GM19351 (cell line): Measurements from ENCODE around the gene KRTAP9-9.
"Not testable (repeated sequence)": the region's sequence is repeated elsewhere in the genome, so short reads cannot be mapped to it uniquely, and the experiment has no call there.

Experiments used
- ATAC-seq: cut with Tn5 transposase; IDR thresholded peaks from one replicate; pipeline ENCODE4 v1.9.1; 2021; ENCODE audit warnings: mild to moderate bottlenecking, moderate library complexity; ENCODE audit not compliant: unreplicated experiment

KRTAP9-9 gene

DNA sequence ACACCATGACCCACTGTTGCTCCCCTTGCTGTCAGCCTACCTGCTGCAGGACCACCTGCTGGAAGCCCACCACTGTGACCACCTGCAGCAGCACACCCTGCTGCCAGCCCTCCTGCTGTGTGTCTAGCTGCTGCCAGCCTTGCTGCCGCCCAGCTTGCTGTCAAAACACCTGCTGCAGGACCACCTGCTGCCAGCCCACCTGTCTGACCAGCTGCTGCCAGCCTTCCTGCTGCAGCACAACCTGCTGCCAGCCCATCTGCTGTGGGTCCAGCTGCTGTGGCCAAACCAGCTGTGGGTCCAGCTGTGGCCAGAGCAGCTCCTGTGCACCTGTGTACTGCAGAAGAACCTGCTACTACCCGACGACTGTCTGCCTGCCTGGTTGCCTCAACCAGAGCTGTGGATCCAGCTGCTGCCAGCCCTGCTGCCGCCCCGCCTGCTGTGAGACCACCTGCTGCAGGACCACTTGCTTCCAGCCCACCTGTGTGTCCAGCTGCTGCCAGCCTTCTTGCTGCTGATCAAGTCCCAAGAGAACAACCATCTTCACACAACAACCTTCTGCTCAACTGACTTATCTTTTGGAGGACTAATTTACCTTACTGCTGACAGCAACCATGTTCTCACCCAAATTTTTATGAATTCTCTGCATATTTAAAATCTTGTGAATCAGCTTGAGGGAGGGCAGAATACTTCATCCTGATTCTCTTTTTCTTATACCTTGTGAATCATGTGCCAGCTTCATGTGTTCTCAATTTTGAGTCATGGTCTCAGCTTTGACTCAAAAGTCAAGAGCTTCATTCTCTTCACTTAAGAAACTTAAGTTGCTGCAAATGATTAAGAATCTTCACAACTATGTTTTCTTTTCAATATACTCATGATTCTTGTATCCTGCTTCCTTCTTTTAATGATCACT is at the start of gene KRTAP9-9:
TSS of gene KRTAP9-9 (plus strand) at position 4 of the 910 bp plus-strand sequence.
- not testable (repeated sequence) for ATAC-seq

- ATAC-seq: no peak
Observed at GRCh38 chr17:41211845-41212466, 43.2 kb upstream of the KRTAP9-9 start.

DNA sequence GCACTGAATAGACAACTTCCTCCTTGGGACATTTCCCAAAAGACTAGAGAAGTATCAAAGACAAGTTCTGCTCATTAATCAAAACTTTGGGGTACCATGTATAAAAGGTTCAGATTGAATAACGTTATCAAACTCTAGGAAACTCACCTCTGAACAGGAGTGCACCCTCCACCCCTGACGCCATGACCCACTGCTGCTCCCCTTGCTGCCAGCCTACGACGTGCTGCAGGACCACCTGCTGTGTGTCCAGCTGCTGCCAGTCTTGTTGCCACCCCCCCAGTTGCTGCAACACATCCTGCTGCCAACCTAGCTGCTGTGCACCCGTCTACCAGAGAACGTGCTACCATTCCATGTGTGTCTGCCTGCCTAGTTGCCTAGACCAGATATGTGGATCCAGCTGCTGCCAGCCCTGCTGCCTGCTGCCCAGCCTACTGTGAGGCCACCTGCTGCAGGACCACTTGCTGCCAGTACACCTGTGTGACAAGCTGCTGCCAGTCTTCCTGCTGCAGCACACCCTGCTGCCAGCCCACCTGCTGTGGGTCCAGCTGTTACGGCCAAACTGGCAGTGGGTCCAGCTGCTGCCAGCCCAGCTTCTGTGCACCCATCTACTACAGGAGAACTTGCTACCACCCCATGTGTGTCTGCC is 42.5 kb upstream of the KRTAP9-9 start:
- ATAC-seq: no peak

DNA sequence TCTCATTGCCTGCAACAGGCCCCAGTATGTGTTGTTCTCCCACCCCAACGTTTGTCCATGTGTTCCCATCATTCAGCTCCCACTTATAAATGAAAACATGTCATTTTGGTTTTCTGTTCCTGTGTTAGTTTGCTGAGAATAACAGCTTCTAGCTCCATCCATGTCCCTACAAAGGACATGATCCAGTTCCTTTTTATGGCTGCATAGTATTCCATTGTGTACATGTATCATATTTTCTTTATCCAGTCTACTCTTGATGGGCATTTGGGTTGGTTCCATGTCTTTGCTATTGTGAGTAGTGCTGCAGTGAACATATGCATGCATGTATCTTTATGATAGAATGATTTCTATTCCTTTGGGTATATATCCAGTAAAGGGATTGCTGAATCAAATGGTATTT is 39.5 kb upstream of the KRTAP9-9 start:
- ATAC-seq: no peak

GRCh38 chr17:41223821-41224220 is 31.4 kb upstream of the KRTAP9-9 start:
- ATAC-seq: no peak

GRCh38 chr17:41226051-41226450 is 29.1 kb upstream of the KRTAP9-9 start:
- no peak for ATAC-seq

DNA sequence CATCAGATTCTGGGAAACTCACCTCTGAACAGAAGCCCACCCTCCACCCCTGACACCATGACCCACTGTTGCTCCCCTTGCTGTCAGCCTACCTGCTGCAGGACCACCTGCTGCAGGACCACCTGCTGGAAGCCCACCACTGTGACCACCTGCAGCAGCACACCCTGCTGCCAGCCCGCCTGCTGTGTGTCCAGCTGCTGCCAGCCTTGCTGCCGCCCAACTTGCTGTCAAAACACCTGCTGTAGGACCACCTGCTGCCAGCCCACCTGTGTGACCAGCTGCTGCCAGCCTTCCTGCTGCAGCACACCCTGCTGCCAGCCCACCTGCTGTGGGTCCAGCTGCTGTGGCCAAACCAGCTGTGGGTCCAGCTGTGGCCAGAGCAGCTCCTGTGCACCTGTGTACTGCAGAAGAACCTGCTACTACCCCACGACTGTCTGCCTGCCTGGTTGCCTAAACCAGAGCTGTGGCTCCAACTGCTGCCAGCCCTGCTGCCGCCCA is 28.5 kb upstream of the KRTAP9-9 start, which contains the start of gene KRTAP9-2:
TSS of gene KRTAP9-2 (plus strand) at position 51 of the 498 bp plus-strand sequence. CDS start at position 58, 7 bp downstream.
- not testable (repeated sequence) for ATAC-seq

DNA sequence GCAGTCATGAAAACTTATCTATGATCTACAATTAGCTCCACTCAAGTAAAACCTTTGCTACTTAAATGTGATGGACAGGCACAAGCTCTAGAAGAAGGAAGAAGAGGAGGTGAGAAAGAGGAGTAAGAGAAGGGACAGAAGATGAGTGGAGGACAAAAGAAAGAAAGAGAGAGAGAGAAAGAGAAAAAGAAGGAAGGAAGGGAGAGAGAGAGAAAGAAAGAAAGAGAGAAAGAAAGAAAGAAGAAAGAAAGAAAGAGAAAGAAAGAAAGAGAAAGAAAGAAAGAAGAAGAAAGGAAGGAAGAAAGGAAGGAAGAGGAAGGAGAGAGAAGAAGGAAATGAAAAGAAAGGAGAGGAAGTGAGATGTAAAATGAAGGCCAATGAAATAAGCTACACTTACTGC is 25.1 kb upstream of the KRTAP9-9 start:
- no peak for ATAC-seq

DNA sequence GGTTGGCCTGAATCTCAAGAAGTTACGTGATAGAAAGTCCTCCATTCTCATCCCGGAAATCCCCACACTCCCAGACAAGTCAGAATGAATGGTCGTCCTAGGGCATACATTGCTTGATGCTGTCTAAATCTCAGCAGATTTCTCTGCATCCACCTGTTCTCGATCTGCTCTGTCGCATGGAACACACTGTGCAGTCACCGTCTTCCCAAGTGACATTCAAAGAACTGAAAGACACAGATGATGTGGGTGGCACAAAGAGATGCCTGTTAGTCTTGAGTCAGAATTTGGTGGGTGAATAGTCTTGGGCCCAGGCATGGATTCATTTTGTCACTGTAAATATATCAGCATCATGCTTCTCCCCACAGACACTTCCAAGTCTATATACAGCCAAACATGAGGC is 23.5 kb upstream of the KRTAP9-9 start:
- ATAC-seq: no peak

- not testable (repeated sequence) for ATAC-seq
Observed at GRCh38 chr17:41232399-41233105, 22.6 kb upstream of the KRTAP9-9 start, which contains the start of gene KRTAP9-3. KRTAP9-3 (plus strand) TSS chr17:41232449; CDS start chr17:41232502, 53 bp downstream.

DNA sequence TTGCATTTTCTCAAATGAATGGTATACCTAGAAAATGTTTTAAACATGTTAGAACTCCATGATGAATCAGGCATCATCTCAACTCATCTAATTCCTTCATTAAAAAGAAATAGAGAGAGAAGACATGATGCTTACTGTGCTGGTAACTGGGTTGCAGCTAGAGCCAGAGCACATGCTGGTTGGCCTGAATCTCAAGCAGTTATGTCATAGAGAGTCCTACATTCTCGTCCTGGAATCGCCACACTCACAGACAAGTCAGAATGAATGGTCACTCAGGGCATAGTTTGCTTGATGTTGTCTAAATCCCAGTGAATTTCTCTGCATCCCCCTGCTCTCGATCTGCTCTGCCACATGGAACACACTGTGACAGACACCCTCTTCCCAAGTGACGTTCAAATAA is 18.1 kb upstream of the KRTAP9-9 start:
- not testable (repeated sequence) for ATAC-seq

DNA sequence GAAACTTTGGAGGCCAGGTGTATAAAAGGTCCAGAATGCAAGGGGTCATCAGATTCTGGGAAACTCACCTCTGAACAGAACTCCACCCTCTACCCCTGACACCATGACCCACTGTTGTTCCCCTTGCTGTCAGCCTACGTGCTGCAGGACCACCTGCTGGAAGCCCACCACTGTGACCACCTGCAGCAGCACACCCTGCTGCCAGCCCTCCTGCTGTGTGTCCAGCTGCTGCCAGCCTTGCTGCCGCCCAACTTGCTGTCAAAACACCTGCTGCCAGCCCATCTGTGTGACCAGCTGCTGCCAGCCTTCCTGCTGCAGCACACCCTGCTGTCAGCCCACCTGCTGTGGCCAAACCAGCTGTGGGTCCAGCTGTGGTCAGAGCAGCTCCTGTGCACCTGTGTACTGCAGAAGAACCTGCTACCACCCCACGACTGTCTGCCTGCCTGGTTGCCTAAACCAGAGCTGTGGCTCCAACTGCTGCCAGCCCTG is 17.2 kb upstream of the KRTAP9-9 start, which contains the start of gene KRTAP9-8:
TSS of gene KRTAP9-8 (plus strand) at position 51 of the 489 bp plus-strand sequence. CDS start at position 104, 53 bp downstream.
- not testable (repeated sequence) for ATAC-seq

GRCh38 chr17:41246995-41247787 is 8.0 kb upstream of the KRTAP9-9 start:
- ATAC-seq: not testable (repeated sequence)

DNA sequence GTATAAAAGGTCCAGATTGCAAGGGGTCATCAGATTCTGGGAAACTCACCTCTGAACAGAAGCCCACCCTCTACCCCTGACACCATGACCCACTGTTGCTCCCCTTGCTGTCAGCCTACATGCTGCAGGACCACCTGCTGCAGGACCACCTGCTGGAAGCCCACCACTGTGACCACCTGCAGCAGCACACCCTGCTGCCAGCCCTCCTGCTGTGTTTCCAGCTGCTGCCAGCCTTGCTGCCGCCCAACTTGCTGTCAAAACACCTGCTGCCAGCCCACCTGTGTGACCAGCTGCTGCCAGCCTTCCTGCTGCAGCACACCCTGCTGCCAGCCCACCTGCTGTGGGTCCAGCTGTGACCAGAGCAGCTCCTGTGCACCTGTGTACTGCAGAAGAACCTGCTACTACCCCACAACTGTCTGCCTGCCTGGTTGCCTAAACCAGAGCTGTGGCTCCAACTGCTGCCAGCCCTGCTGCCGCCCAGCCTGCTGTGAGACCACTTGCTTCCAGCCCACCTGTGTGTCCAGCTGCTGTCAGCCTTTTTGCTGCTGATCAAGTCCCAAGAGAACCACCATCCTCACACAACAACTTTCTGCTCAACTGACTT is 5.4 kb upstream of the KRTAP9-9 start, which contains the start of gene KRTAP9-4:
TSS of gene KRTAP9-4 (plus strand) at position 51 of the 604 bp plus-strand sequence. CDS start at position 85, 34 bp downstream.
- ATAC-seq: not testable (repeated sequence)

DNA sequence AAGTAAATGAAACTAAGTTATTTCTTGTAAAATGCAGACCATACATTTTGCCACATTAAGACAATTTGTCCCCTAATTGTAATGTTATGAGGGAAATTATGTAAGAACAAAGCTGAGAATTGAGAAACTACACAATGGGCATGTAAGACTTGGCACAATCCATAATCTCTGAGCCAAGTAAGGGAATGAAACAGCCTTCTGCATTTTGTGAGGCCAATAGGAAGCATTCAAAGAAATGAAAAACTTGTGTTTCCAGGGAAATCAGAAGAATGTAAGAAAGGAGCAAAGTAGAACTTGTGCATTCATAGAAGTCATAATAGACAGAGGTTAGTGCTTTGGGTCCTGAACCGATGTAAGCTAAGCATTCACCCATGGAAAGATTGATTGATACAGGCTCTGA is 3.9 kb upstream of the KRTAP9-9 start:
- ATAC-seq: no peak

DNA sequence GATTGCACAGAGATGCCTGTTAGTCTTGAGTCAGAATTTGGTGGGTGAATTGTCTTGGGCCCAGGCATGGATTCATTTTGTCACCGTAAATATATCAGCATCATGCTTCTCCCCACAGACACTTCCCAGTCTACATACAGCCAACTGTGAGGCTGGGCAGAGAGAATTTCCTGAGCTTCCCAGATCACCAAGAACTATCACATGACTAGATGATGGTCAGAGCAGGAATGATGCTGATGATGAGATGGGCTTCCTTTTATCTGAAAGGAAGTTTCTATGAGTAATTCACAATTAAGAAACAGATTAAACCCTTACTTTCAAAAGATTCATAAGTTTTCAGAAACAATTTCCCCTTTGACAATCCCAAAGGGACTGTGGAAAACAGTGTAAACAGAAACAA is 323 bp upstream of the KRTAP9-9 start:
- no peak for ATAC-seq

DNA sequence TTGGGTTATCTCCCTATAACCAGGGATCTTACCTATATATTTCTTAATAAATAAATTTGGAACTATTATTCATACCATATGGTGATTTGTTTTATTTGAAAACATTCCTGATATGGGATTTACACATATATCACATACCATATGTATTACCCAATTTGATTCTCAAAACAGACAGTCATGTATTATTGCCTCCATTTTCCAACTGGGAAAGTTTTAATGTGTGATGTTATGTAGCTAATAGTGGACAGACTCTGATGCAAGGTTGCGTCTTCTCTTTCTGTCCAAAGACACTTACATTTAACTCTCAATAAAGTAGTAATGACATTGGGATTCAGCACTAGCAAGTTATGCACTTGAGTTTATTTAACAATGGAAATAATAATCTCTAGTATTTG is 1.1 kb downstream of the KRTAP9-9 start:
- no peak for ATAC-seq

DNA sequence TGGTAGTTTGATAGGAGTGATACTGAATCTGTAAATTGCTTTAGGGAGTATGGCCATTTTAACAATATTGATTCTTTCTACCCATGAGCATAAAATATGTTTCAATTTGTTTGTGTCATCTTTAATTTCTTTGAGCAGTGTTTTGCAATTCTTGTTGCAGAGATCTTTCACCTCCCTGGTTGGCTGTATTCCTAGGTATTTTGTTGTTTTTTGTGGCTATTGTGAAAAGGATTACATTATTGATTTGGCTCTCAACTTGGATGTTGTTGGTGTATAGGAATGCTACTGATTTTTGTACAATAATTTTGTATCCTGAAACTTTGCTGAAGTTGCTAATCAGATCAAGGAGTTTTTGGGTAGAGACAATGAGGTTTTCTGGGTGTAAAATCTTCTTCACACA is 3.2 kb downstream of the KRTAP9-9 start:
- ATAC-seq: no peak

- ATAC-seq: no peak
Observed at GRCh38 chr17:41263212-41263611, 8.0 kb downstream of the KRTAP9-9 start.
